Activated T-helper 1 cell treated with anti-CD3 and anti-CD28 coated beads, Interleukin-2, amount 50 U/mL, for 16 hours (primary cell): ENCODE results near the gene KDM1B.
"Not testable (repeated sequence)": the region's sequence is repeated elsewhere in the genome, so short reads cannot be mapped to it uniquely, and the experiment has no call there.

Source experiments
- DNase-seq, 2 donors: peaks; one replicate each; pipeline ENCODE4 v3.0.0-alpha.2; 2020; ENCODE audit warnings: low read depth in 1 of 2, low spot score in 1 of 2

The KDM1B gene

GRCh38 chr6:18186033-18186432 lies 30.8 kb downstream of the KDM1B start:
- no peak for DNase-seq

- no peak for DNase-seq
These were observed 31.5 kb downstream of the KDM1B start for GRCh38 chr6:18186540-18187250.

- DNase-seq: no peak
These were observed 32.5 kb downstream of the KDM1B start for GRCh38 chr6:18187701-18188100.

- no peak for DNase-seq
These were observed 34.0 kb downstream of the KDM1B start for GRCh38 chr6:18189196-18189595.

- DNase-seq: no peak
These were observed 36.8 kb downstream of the KDM1B start for GRCh38 chr6:18192026-18192425.

GRCh38 chr6:18203786-18204185 lies 48.6 kb downstream of the KDM1B start:
- DNase-seq: no peak

GRCh38 chr6:18204691-18205090 lies 49.5 kb downstream of the KDM1B start:
- no peak for DNase-seq

GRCh38 chr6:18206591-18206990 lies 51.4 kb downstream of the KDM1B start:
- no peak for DNase-seq

GRCh38 chr6:18207438-18207837 lies 52.2 kb downstream of the KDM1B start:
- DNase-seq: no peak

- no peak for DNase-seq
These were observed 52.7 kb downstream of the KDM1B start for GRCh38 chr6:18207949-18208348.

GRCh38 chr6:18208778-18209177 lies 53.6 kb downstream of the KDM1B start:
- not testable (repeated sequence) for DNase-seq

- no peak for DNase-seq
These were observed 54.4 kb downstream of the KDM1B start for GRCh38 chr6:18209539-18210197.

GRCh38 chr6:18210707-18211106 lies 55.5 kb downstream of the KDM1B start:
- DNase-seq: no peak

- DNase-seq: no peak
These were observed 56.1 kb downstream of the KDM1B start for GRCh38 chr6:18211338-18211737.

GRCh38 chr6:18212231-18212630 lies 57.0 kb downstream of the KDM1B start:
- DNase-seq: no peak

- no peak for DNase-seq
These were observed 58.2 kb downstream of the KDM1B start for GRCh38 chr6:18213439-18213838.

- no peak for DNase-seq
These were observed 58.8 kb downstream of the KDM1B start for GRCh38 chr6:18214003-18214402.

- no peak for DNase-seq
These were observed 60.2 kb downstream of the KDM1B start for GRCh38 chr6:18215436-18215835.

GRCh38 chr6:18216411-18216810 lies 61.2 kb downstream of the KDM1B start:
- DNase-seq: no peak

GRCh38 chr6:18218233-18218632 lies 63.0 kb downstream of the KDM1B start:
- DNase-seq: no peak

- no peak for DNase-seq
These were observed 64.4 kb downstream of the KDM1B start for GRCh38 chr6:18219591-18219990.

GRCh38 chr6:18221288-18221615 lies 66.0 kb downstream of the KDM1B start:
- DNase-seq: no peak
